Loucy (cell line): ENCODE measurements around the gene SCARF2.

Experiments used
- CTCF ChIP-seq: fragments of 200-600 bp; sonication (generic); conservative IDR thresholded peaks from 2 replicates; pipeline ENCODE4 v1.5.1; 2014; ENCODE audit warnings: mild to moderate bottlenecking, antibody characterized with exemption, low read length
- EZH2phosphoT487 ChIP-seq: fragments of 200-600 bp; IDR thresholded peaks from 2 replicates; pipeline ENCODE4 v1.6.1; 2018; ENCODE audit warnings: antibody characterized with exemption, mild to moderate bottlenecking, moderate library complexity, borderline replicate concordance

- TF ChIP-seq CTCF (no peak), EZH2phosphoT487 (no peak)
Observed at GRCh38 chr22:20439928-20440575, 2.4 kb upstream of the SCARF2 start.
